DMS53 treated with DMSO at 0.1 percent for 48 hours (cell line): Measurements from ENCODE around the gene MTHFR.

Experiments
- DNase-seq: peaks from one replicate; lab custom pipeline; 2025; ENCODE audit not compliant: unreplicated experiment; lab: John Stamatoyannopoulos, UW

Gene MTHFR

DNA sequence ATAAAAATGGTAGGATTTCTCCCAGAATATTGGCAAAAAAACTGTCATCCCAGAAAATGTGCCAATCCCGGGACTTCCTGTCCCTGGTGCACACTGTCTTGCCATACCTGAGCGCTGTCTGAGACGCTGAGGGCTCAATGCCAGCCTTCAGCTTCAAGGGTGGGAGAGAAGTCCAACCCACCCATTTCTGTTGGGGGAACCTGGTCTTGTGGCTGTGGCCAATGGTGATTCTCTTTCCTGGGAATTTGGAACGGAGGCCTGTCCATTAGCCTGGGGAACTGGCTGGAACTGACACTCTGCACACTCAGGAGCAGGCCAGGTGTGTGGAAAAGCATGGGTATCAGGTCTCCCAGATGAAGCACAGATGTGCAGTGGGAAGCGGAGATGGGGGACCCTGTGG, 6.7 kb downstream of the MTHFR start:
- DNase-seq: no peak

DNA sequence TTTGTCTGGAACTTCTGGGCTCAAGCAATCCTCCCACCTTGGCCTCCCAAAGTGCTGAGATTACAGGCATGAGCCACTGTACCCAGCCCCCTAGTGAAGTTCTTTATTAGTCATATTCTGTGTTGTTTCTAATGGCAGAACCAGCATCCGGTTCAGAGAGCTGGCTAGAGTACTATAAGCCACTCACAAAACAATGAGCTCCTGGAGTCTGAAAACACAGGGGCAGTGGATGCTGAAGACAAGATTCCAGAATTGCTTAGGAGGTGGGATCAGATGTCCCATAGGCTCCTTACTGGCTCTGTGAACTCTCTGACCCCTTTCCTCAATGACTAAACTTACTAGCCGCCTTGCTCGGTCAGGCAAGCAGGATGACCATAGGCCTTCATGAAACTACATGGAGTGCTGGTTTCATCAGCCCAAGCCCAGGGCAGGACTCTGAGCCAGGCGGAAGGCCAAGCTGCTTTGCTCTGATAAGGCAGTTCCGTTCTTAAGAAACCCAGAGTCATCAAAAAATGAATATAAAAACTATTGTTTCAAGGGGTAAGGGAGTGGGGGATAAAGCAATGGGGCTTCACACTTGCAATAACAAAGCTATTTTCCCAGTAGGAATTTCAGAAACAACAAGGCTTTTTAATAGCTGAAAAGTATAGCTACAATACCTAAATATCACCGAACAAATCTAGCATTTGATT, 8.1 kb downstream of the MTHFR start:
- DNase-seq: no peak

DNA sequence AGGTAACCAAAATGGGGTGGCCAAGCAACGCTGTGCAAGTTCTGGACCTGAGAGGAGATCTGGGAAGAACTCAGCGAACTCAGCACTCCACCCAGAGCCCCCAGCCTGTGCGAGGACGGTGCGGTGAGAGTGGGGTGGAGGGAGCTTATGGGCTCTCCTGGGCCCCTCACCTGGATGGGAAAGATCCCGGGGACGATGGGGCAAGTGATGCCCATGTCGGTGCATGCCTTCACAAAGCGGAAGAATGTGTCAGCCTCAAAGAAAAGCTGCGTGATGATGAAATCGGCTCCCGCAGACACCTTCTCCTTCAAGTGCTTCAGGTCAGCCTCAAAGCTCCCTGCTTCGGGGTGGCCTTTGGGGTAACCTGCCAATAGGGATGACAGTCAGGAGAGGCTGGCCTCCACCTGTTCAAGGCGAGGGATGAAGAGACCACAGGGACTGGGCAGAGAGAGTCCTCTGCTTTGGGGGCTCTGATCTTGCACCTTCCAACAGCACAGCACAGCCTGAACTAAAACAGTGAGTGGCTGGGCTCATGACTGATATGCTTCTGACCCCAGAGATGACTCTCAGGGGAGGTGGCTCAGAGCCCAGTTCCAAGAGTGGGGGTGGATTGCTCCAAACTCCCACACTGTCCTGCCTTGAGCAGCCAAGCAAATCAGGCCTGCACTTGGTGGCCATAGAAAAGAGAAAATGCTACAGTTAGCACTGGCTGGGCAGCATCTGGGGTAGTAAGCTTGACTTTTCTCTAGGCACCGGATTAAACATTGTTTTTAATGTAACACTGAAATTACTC, 9.5 kb downstream of the MTHFR start:
- no peak for DNase-seq

DNA sequence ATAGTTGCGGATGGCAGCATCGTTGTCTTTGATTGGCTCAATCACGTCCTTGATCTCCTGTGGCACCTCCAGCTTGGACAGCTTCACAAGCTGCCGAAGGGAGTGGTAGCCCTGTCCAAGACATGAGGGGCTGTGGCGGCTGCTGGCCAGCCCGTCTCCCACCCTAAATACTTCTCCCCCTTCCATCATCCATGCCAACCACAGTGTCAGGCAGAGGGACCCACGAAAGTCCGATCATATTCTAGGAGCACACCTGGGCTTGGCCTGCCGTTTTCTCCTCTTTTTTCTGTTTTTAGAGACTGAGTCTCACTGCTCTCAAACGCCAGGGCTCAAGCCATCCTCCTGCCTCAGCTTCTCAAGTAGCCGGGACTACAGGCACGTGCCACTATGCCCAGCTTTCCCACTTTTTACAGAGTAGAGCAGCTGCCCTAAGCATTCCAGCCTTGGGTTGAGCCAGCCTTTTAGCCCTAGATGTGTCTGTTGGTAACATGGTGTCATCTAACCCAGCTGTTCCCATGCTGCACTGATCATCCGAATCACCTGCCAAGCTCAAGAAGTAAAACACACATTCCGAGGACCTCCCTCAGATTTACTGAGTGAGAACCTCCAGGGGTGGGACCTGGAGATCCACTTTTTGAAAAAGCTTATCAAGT, 10.4 kb downstream of the MTHFR start:
- no peak for DNase-seq

GRCh38 chr1:11794446-11795237, 11.1 kb downstream of the MTHFR start:
- no peak for DNase-seq

GRCh38 chr1:11793819-11794218, 11.9 kb downstream of the MTHFR start:
- DNase-seq: no peak

DNA sequence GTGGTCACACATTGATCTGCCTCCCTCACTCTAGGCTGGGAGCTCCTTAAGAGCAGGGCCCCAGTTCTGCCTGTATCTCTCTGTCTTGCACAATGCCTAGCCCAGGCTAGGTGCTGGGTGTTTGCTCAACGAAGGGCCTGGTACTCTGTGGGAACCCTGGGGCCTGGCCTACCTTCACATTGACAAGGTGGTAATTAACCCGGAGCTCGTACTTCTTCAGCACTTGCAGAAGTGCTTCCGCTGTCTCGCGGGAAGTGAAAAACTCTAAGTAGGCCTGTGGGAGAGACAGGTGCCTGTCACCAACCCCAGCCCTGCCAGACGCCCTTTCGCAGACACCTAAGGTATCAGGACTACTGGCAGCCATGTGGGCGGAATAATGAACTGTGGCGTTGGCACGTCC, 13.7 kb downstream of the MTHFR start:
- DNase-seq: no peak

- DNase-seq: no peak
Observed at GRCh38 chr1:11790880-11791715, 14.7 kb downstream of the MTHFR start.

- DNase-seq: no peak
Observed at GRCh38 chr1:11790101-11790879, 15.5 kb downstream of the MTHFR start.

DNA sequence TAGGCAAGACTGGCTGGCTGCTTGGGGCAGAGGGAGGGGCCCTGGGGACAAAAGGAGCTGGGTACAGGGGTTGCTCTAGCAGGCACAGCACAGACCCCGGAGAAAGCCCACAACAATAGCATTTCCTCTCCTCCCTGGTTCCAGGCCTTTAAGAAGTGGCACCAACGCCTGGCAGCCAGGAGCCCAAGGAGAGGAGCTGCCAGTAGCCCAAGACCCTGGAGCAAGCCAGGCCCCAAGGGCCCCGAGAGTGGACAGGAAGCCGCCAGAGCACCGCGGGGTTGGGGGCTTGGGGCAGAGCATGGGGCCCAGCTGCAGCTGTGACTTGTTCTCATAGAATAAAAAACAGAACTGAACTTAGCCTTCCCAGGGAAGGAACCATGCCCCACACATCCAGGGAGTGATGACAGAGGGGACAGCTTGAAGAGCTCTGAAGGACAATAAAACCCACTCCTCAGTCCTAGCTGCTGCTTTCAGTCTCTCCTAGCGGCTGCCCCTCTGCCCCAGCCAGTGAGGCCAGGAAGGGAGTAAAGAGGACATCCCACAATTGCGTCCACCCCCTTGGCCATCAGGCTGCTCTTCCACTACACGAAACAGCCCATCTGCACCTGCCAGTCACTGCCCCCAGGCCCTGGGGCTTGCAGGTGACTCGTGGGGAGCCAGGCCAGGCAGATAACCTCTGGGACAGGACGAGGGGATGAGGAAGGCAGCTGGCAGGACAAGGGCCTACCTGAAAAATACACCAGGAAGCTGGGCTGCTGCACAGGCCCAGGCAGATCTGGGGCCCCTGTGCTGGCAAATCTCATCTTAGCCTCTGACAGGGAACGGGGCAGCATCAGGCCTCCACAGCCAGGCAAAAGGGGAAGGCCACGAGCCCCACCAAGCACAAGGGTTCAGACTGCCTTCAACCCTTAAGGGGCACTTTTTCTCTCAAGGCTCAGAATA, 16.4 kb downstream of the MTHFR start:
- no peak for DNase-seq

- DNase-seq: no peak
Observed at GRCh38 chr1:11788549-11789053, 17.2 kb downstream of the MTHFR start.

DNA sequence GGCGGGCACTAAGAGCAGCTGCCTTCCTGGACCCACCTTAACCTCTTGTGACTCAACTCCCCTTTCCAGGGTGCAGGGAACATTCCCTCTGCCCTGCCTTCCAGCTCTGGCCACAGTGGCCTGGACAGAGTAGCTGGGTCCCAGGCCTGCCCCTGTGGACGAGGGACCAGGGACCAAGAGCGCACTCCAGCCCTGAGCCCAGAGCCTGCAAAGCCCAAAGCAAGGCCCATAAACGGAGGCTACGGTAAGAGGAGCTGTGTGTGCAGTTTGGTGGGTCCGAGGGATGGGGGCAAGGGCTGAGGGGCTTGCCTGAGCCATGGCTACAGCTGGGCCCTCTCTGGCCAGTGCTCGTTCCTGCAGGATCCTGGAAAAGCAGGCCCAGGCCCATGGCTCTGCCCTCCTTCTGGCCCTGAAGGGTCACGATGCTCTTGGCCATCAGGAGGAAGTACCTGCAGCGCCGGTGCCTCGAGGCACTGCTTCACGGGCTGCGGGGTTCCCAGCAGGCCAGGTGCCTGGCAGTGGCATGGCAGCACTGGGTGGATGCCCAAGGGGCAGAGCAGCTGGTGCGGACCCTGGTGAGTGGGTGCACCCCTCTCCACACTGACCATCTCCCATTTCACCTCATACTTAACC, 17.8 kb downstream of the MTHFR start:
- no peak for DNase-seq

- no peak for DNase-seq
Observed at GRCh38 chr1:11787251-11787803, 18.4 kb downstream of the MTHFR start.

GRCh38 chr1:11786168-11786567, 19.6 kb downstream of the MTHFR start:
- DNase-seq: no peak

GRCh38 chr1:11784993-11785769, 20.6 kb downstream of the MTHFR start:
- peak; percentile 42 for DNase-seq

- no peak for DNase-seq
Observed at GRCh38 chr1:11784256-11784992, 21.3 kb downstream of the MTHFR start.
